Astrocyte (in vitro differentiated cells and primary cell): Measurements from ENCODE around the gene RRP1. TPM values are rescaled to one million over a fixed set of nuclear protein-coding genes. Genes with fewer than 3 reads are reported as not detected.

ENCODE experiments used
- DNase-seq: peaks from one replicate; pipeline ENCODE4 v3.0.0-alpha.2; 2010; ENCODE audit warnings: low read depth
- FAIRE-seq: peaks from 2 replicates; lab custom pipeline; 2011; peaks lifted over from hg19 to GRCh38; lab: Jason Lieb, UNC
- H2AFZ ChIP-seq: 2 replicates; pipeline ENCODE4 v1.6.0; 2012; ENCODE audit warnings: low read depth, low read length, inconsistent platforms
- H3K27ac ChIP-seq: 2 replicates; pipeline ENCODE4 v1.5.1; 2011; ENCODE audit warnings: low read depth, low read length, inconsistent platforms
- H3K27me3 ChIP-seq: 2 replicates; pipeline ENCODE4 v1.6.0; 2011; ENCODE audit warnings: low read length, inconsistent platforms; ENCODE audit not compliant: insufficient read depth
- H3K36me3 ChIP-seq: 2 replicates; pipeline ENCODE4 v1.5.1; 2011; ENCODE audit warnings: low read length, inconsistent platforms; ENCODE audit not compliant: insufficient read depth
- H3K4me1 ChIP-seq: 2 replicates; pipeline ENCODE4 v1.5.1; 2011; ENCODE audit warnings: low read length, inconsistent platforms; ENCODE audit not compliant: insufficient read depth
- H3K4me2 ChIP-seq: 2 replicates; pipeline ENCODE4 v1.6.0; 2012; ENCODE audit warnings: low read length, inconsistent platforms
- H3K4me3 ChIP-seq: 2 replicates; pipeline ENCODE4 v1.5.1; 2011; ENCODE audit warnings: low read depth, mild to moderate bottlenecking, low read length, inconsistent platforms; ENCODE audit not compliant: insufficient read depth
- H3K79me2 ChIP-seq: 2 replicates; pipeline ENCODE4 v1.6.0; 2012; ENCODE audit warnings: mild to moderate bottlenecking, low read length, inconsistent platforms; ENCODE audit not compliant: insufficient read depth
- H3K9ac ChIP-seq: 2 replicates; pipeline ENCODE4 v1.6.0; 2012; ENCODE audit warnings: mild to moderate bottlenecking, low read length, inconsistent platforms
- H3K9me3 ChIP-seq: 2 replicates; pipeline ENCODE4 v1.5.1; 2012; ENCODE audit warnings: low read depth, mild to moderate bottlenecking, low read length, inconsistent platforms; ENCODE audit not compliant: insufficient read depth
- H4K20me1 ChIP-seq: 2 replicates; pipeline ENCODE4 v1.6.0; 2012; ENCODE audit warnings: low read length, inconsistent platforms; ENCODE audit not compliant: insufficient read depth
- H3K27ac Mint-ChIP-seq: one replicate; pipeline ENCODE4 v1.8.0; 2021; ENCODE audit warnings: mild to moderate bottlenecking, mixed read lengths; ENCODE audit not compliant: unreplicated experiment
- H3K27me3 Mint-ChIP-seq: one replicate; pipeline ENCODE4 v1.8.0; 2021; ENCODE audit warnings: low read depth, mixed read lengths; ENCODE audit not compliant: unreplicated experiment
- H3K36me3 Mint-ChIP-seq: one replicate; pipeline ENCODE4 v1.8.0; 2021; ENCODE audit warnings: low read depth, mixed read lengths; ENCODE audit not compliant: unreplicated experiment
- H3K4me1 Mint-ChIP-seq: one replicate; pipeline ENCODE4 v1.8.0; 2021; ENCODE audit warnings: low read depth, mixed read lengths; ENCODE audit not compliant: unreplicated experiment
- H3K4me3 Mint-ChIP-seq: one replicate; pipeline ENCODE4 v1.8.0; 2021; ENCODE audit warnings: mild to moderate bottlenecking, moderate library complexity, mixed read lengths; ENCODE audit not compliant: unreplicated experiment
- H3K9me3 Mint-ChIP-seq: one replicate; pipeline ENCODE4 v1.8.0; 2021; ENCODE audit warnings: mild to moderate bottlenecking, mixed read lengths; ENCODE audit not compliant: unreplicated experiment
- EZH2 ChIP-seq: IDR thresholded peaks from 2 replicates; pipeline ENCODE4 v1.6.1; 2012; ENCODE audit warnings: mild to moderate bottlenecking, low read length, inconsistent platforms; ENCODE audit not compliant: insufficient read depth
- total RNA-seq: library from RNA; stranded (reverse); gene quantifications from 2 replicates; pipeline ENCODE4 v1.2.1, GENCODE V29; 2021
- TF ChIP-seq, protein P1 (sequence below): IDR thresholded peaks from 2 replicates; pipeline ENCODE4 v1.5.1; 2011; ENCODE audit warnings: low read depth, mild to moderate bottlenecking, inconsistent platforms, low read length, moderate library complexity; ENCODE audit not compliant: insufficient read depth

Gene RRP1
- total RNA-seq, 1 donor from 2014 or later = 24.9 TPM

DNA sequence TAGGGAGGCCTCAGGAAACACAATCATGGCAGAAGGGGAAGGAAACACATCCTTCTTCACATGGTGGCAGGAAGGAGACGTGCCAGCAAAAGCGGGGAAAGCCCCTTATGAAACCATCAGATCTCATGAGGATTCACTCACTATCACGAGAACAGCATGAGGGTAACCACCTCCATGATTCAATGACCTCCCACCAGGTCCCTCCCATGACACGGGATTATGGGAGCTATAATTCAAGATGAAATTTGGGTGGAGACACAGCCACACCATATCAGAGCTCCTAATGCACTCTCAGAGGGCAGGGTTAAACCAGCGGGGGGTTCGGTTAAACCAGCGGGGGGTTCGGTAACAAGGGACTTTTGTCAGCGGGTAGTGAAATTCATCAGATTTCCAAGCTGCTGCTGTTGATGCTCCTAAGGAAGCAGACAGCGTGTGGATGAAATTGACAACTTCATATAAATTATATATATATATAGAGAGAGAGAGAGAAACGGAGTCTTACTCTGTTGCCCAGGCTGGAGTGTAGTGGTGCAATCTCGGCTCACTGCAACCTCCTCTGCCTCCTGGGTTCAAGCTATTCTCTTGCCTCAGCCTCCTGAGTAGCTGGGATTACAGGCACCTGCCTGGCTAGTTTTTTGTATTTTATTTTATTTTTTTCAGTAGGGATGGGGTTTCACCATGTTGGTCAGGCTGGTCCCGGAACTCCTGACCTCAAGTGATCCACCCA, 17.5 kb upstream of the RRP1 start:
- peaks cover 8% of the 10 kb centered on the region for H3K36me3 Mint-ChIP-seq
- no peak overlapping the region for H3K27ac Mint-ChIP-seq
- Histone ChIP-seq H3K9me3 (no peaks in the 10 kb centered on the region), H4K20me1 (peaks cover 19% of the 10 kb centered on the region), H3K36me3 (no peaks in the 10 kb centered on the region), H3K27ac (no peak overlapping the region), H2AFZ (no peak overlapping the region), H3K4me1 (peaks cover 18% of the 10 kb centered on the region), H3K4me2 (no peak overlapping the region), H3K4me3 (no peak overlapping the region), H3K79me2 (peaks cover 16% of the 10 kb centered on the region), H3K9ac (no peak overlapping the region), H3K27me3 (no peaks in the 10 kb centered on the region)
- no peak overlapping the region for H3K4me3 Mint-ChIP-seq
- H3K9me3 Mint-ChIP-seq = peaks cover 2% of the 10 kb centered on the region
- no peak for DNase-seq
- H3K27me3 Mint-ChIP-seq = no peaks in the 10 kb centered on the region
- TF ChIP-seq, protein P1, sequence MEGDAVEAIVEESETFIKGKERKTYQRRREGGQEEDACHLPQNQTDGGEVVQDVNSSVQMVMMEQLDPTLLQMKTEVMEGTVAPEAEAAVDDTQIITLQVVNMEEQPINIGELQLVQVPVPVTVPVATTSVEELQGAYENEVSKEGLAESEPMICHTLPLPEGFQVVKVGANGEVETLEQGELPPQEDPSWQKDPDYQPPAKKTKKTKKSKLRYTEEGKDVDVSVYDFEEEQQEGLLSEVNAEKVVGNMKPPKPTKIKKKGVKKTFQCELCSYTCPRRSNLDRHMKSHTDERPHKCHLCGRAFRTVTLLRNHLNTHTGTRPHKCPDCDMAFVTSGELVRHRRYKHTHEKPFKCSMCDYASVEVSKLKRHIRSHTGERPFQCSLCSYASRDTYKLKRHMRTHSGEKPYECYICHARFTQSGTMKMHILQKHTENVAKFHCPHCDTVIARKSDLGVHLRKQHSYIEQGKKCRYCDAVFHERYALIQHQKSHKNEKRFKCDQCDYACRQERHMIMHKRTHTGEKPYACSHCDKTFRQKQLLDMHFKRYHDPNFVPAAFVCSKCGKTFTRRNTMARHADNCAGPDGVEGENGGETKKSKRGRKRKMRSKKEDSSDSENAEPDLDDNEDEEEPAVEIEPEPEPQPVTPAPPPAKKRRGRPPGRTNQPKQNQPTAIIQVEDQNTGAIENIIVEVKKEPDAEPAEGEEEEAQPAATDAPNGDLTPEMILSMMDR = no peak
- no peak for TF ChIP-seq EZH2
- H3K4me1 Mint-ChIP-seq = peaks cover 24% of the 10 kb centered on the region
- no peak for FAIRE-seq

DNA sequence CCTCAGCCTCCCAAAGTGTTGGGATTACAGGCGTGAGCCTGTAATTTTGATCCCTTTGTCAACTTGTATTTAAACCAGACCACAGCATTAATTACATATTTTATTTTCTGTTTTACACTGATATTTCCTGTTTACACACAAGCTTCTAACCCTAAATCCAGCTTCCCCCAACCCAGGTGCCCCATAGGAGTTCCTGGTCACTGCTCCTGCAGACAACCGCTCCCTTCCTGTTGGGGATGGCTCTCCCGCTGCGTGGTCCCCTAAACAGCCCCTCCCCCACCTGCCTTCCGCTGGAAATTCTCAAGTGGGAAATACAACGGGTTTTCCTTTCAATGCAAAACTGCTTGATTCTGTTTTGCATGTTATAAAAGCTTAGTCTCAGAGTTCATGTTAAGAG, 17.0 kb upstream of the RRP1 start:
- H3K36me3 ChIP-seq = no peaks in the 10 kb centered on the region
- peaks cover 19% of the 10 kb centered on the region for H4K20me1 ChIP-seq
- Mint-ChIP-seq H3K9me3 (peaks cover 2% of the 10 kb centered on the region), H3K27ac (no peak overlapping the region), H3K27me3 (no peaks in the 10 kb centered on the region), H3K4me1 (peaks cover 20% of the 10 kb centered on the region), H3K36me3 (peaks cover 8% of the 10 kb centered on the region), H3K4me3 (no peak overlapping the region)
- H3K9ac ChIP-seq = no peak overlapping the region
- H3K4me1 ChIP-seq = peaks cover 18% of the 10 kb centered on the region
- DNase-seq (no peak), FAIRE-seq (no peak)
- TF ChIP-seq, protein P1 = no peak
- no peak for TF ChIP-seq EZH2
- H3K4me2 ChIP-seq = no peak overlapping the region
- peaks cover 16% of the 10 kb centered on the region for H3K79me2 ChIP-seq
- H3K4me3 ChIP-seq = no peak overlapping the region
- no peak overlapping the region for H2AFZ ChIP-seq
- no peaks in the 10 kb centered on the region for H3K27me3 ChIP-seq
- H3K27ac ChIP-seq = no peak overlapping the region
- no peaks in the 10 kb centered on the region for H3K9me3 ChIP-seq

DNA sequence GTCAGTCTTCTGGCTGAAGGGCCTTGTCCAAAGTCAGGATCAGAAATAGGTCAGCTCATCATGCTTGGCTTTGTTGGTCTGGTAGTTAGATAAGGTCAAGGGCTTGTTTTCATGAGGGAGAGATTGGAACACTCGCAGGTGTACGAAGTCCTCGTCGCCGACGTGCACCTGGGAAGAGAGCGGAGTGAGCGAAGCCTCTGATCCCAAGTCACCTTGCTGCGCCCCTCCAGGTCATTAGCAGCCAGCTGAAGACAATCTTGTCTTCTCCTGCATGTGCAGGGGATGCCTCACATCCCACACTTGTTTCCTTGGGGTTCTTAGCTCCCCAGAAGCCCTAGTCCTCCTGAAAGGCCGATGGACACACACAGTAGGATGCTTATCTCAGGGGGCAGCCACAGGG, 15.2 kb upstream of the RRP1 start:
- Histone ChIP-seq H3K27ac (no peak overlapping the region), H2AFZ (no peak overlapping the region), H3K36me3 (no peaks in the 10 kb centered on the region), H3K79me2 (peaks cover 16% of the 10 kb centered on the region), H3K4me3 (no peak overlapping the region), H3K4me2 (no peak overlapping the region), H3K4me1 (peaks cover 12% of the 10 kb centered on the region), H3K27me3 (no peaks in the 10 kb centered on the region), H3K9ac (no peak overlapping the region), H4K20me1 (peaks cover 19% of the 10 kb centered on the region), H3K9me3 (no peaks in the 10 kb centered on the region)
- H3K4me3 Mint-ChIP-seq = peak overlapping the region; percentile 42
- peaks cover 2% of the 10 kb centered on the region for H3K9me3 Mint-ChIP-seq
- TF ChIP-seq EZH2 = no peak
- TF ChIP-seq, protein P1 = no peak
- H3K4me1 Mint-ChIP-seq = peaks cover 5% of the 10 kb centered on the region
- H3K36me3 Mint-ChIP-seq = peaks cover 10% of the 10 kb centered on the region
- H3K27ac Mint-ChIP-seq = no peak overlapping the region
- H3K27me3 Mint-ChIP-seq = no peaks in the 10 kb centered on the region
- no peak for DNase-seq
- FAIRE-seq = no peak
